ENCODE results near the gene MOV10.

DNA sequence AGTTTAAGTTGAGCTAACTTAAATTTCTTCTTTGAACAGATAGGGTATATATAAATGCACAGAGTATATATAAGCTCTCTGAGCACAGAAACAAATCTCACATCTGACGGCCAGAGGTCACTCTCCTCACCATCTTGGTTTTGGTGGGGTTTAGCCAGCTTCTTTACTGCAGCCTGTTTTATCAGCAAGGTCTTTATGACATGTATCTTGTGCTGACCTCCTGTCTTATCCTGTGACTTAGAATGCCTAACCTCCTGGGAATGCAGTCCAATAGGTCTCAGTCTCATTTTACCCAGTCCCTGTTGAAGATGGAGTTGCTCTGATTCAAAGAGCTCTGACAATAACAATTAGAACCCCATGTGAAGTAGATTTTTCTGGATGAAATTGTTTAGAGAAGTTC, 1.6 kb upstream of the MOV10 start:
- TF ChIP-seq, protein P1, sequence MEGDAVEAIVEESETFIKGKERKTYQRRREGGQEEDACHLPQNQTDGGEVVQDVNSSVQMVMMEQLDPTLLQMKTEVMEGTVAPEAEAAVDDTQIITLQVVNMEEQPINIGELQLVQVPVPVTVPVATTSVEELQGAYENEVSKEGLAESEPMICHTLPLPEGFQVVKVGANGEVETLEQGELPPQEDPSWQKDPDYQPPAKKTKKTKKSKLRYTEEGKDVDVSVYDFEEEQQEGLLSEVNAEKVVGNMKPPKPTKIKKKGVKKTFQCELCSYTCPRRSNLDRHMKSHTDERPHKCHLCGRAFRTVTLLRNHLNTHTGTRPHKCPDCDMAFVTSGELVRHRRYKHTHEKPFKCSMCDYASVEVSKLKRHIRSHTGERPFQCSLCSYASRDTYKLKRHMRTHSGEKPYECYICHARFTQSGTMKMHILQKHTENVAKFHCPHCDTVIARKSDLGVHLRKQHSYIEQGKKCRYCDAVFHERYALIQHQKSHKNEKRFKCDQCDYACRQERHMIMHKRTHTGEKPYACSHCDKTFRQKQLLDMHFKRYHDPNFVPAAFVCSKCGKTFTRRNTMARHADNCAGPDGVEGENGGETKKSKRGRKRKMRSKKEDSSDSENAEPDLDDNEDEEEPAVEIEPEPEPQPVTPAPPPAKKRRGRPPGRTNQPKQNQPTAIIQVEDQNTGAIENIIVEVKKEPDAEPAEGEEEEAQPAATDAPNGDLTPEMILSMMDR (IDR thresholded peaks at IDR 0.05): no peak
- TF ChIP-seq EP300 (IDR thresholded peaks at IDR 0.05; ENCODE audit: low read depth): no peak

All from transverse colon (tissue), 3 donors.